Retina (tissue), 1 donor: Measurements from ENCODE around the gene SNAP25.

Experiments
- DNase-seq: peaks from one replicate; pipeline ENCODE4 v3.0.0-alpha.2; 2016

Gene SNAP25

GRCh38 chr20:10218536-10219451 is at the start of gene SNAP25:
SNAP25 (plus strand) TSS chr20:10218830; CDS start chr20:10275492, 56,662 bp downstream.
- peak; percentile 94 for DNase-seq

- no peak for DNase-seq
These were observed 48.9 kb upstream of the SNAP25 start for GRCh38 chr20:10169752-10170151.

GRCh38 chr20:10170261-10170660 is 48.4 kb upstream of the SNAP25 start:
- DNase-seq = no peak

- DNase-seq = peak; percentile 81
These were observed 46.5 kb upstream of the SNAP25 start for GRCh38 chr20:10171864-10172751.

GRCh38 chr20:10172998-10173655 is 45.5 kb upstream of the SNAP25 start:
- no peak for DNase-seq

GRCh38 chr20:10174400-10174799 is 44.2 kb upstream of the SNAP25 start:
- no peak for DNase-seq

GRCh38 chr20:10177326-10177725 is 41.3 kb upstream of the SNAP25 start:
- DNase-seq = no peak

GRCh38 chr20:10178091-10178490 is 40.5 kb upstream of the SNAP25 start:
- DNase-seq = no peak

GRCh38 chr20:10178727-10179313 is 39.8 kb upstream of the SNAP25 start:
- DNase-seq = no peak

GRCh38 chr20:10179574-10180298 is 38.9 kb upstream of the SNAP25 start:
- DNase-seq = no peak

- no peak for DNase-seq
These were observed 37.9 kb upstream of the SNAP25 start for GRCh38 chr20:10180651-10181235.

GRCh38 chr20:10185741-10186558 is 32.7 kb upstream of the SNAP25 start:
- no peak for DNase-seq

GRCh38 chr20:10190456-10190855 is 28.2 kb upstream of the SNAP25 start:
- no peak for DNase-seq

- DNase-seq = no peak
These were observed 26.5 kb upstream of the SNAP25 start for GRCh38 chr20:10192171-10192570.

- DNase-seq = no peak
These were observed 24.5 kb upstream of the SNAP25 start for GRCh38 chr20:10194166-10194565.

- no peak for DNase-seq
These were observed 18.3 kb upstream of the SNAP25 start for GRCh38 chr20:10200330-10200729.

GRCh38 chr20:10201321-10201870 is 17.2 kb upstream of the SNAP25 start:
- DNase-seq = no peak

GRCh38 chr20:10209091-10209490 is 9.5 kb upstream of the SNAP25 start:
- no peak for DNase-seq

- no peak for DNase-seq
These were observed 5.1 kb upstream of the SNAP25 start for GRCh38 chr20:10213526-10213925.

- DNase-seq = peak; percentile 15
These were observed 2.4 kb upstream of the SNAP25 start for GRCh38 chr20:10216146-10216791.
